GM19467 (cell line): ENCODE data around the gene GPR143.
"Not testable (repeated sequence)": the region's sequence is repeated elsewhere in the genome, so short reads cannot be mapped to it uniquely, and the experiment has no call there.

Experiments used
- ATAC-seq: cut with Tn5 transposase; IDR thresholded peaks from one replicate; pipeline ENCODE4 v1.9.1; 2021; ENCODE audit warnings: mild to moderate bottlenecking, moderate library complexity; ENCODE audit not compliant: unreplicated experiment

GPR143 gene

DNA sequence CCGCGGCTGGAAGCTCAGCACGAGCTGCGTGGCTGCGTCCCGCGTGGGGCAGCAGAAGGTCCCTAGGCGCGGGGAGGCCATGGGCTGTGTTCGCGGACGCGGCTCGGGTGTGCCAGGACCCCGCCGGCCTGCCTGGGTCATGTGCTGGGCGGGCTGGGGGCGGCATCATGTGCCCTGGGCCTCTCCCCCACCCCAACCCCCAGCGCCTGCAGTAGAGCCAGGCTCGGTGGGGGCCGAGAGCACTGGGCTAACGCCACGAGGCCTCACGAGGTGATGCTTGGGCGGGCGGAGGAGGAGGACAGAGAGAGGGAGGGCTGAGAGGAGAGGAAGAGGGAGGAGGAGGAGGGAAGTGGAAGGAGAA lies at the start of gene GPR143:
TSS of gene GPR143 (minus strand) at position 111 of the 361 bp plus-strand sequence. CDS start at position 81, 30 bp downstream.
- no peak for ATAC-seq

DNA sequence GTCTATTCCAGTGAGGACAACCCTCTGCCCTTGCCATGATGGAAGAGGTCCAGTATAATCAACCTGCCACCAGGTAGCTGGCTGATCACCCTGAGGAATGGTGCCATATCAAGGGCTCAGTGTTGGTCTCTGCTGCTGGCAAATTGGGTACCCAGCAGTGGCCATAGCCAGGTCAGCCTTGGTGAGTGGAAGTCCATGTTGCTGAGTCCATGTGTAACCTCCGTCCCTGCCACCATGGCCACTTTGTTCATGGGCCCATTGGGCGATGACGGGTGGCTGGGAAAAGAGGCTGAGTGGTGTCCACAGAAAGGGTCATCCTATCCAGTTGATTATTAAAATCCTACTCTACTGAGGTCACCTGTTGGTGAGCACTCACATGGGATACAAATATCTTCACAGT lies 45.4 kb upstream of the GPR143 start:
- ATAC-seq = not testable (repeated sequence)

DNA sequence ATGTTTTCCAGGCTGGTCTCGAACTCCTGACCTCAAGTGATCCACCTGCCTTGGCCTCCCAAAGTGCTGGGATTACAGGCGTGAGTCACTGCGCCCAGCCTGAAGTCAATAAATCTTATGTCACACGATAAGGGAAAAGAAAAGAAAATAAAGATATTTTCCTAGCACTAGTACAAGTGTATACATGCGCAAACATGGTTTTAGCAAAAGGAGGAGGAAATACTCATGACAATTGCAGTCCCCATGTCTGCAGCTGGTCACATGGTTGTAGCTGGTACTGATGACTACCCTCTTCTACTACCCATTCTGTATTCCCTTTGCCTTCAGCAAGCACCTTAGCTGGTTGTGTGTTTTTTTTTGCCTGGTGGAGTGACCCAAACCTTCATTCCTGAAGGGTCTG lies 44.2 kb upstream of the GPR143 start:
- ATAC-seq = not testable (repeated sequence)

DNA sequence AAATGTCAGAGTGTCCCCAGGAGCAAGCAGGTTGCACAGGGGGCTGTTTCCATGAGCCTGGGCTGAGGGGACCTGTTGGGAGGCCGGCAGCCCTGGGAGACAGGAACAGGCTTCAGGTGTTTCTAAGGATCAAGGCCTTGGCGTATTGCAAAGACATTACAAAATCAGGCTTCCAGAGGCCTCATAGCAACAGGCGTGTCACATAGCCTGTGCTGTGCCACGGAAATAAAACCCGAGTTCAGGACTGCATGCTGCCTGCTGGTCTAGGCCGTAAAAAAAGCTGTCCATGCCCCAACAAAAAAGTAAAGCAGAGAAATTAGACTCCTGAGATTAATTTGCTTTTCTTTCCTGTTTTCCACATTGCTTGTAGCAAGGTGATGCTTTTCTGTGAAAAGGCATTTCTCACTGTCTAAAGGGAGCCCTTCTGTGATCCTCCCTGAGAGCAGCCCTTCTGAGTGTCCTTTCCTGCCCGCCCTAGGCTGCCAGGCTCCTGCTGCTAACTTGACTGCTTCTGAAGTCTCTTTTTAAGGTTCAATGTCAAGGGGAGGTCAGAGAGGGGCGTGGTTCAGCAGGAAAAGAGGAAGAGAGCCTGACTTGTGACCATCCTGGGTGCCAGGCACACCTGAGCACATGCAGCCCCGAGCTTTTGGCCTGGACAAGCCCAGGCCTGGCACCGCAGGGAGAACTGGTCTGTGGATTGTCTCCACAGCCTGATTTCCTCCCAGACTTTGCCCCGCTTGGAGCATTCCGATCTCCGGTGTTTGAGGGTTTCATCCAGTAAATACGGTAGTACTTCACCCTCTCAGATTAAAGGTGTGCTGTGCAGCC lies 41.9 kb upstream of the GPR143 start:
- no peak for ATAC-seq

DNA sequence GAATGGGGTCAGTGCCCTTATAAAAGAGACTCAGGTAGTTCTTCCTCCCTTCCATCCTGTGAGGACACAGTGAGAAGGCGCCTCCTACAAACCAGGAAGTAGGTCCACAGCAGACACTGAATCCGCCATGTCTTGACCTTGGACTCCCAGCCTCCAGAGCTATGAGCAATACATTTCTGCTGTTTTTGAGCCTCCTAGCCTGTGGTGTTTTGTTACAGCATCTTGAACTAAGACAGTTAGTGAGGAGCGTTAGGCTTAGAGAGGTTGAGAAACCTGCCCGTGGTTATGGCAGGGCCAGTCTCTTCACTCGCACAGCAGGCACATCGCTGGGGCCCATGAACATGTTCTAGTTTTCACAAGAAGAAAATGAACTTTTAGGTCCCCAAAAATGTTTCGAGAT lies 40.3 kb upstream of the GPR143 start:
- ATAC-seq = no peak

DNA sequence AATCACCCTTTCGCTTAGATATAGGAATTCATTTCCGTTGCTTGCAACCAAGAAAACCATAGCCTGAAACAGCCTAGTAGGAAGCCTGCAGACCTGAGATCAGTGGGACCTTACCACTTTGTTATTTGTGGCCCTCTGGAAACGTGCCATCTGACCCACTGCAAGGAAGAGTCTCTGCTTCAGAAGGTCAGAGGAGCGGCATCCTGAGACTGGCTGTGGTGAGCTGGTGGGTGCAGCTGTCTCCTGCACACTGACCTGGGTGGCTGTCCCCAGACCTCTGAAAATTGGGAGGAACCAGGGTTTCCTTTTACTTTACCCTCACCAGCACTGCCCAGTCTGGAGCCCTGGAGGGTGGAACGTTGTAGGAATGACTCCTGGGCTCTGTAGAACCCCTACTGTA lies 38.8 kb upstream of the GPR143 start:
- no peak for ATAC-seq

DNA sequence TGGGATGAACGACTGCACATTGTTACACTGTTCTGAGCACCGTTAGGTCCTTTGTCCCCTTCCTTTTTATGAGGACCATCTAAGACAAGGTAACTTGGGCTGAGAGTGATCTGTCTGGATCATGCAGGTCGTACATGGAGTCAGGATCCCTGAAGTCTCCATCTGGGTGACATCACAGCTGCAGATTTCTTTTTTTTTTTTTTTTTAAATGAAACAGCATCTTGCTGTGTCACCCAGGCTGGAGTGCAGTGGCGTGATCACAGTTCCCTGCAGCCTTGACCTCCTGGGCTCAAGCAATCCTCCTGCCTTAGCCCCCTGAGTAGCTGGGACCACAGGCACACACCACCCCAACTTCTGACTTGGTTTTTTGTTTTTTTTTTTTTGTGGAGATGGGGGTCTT lies 37.1 kb upstream of the GPR143 start:
- ATAC-seq = no peak

DNA sequence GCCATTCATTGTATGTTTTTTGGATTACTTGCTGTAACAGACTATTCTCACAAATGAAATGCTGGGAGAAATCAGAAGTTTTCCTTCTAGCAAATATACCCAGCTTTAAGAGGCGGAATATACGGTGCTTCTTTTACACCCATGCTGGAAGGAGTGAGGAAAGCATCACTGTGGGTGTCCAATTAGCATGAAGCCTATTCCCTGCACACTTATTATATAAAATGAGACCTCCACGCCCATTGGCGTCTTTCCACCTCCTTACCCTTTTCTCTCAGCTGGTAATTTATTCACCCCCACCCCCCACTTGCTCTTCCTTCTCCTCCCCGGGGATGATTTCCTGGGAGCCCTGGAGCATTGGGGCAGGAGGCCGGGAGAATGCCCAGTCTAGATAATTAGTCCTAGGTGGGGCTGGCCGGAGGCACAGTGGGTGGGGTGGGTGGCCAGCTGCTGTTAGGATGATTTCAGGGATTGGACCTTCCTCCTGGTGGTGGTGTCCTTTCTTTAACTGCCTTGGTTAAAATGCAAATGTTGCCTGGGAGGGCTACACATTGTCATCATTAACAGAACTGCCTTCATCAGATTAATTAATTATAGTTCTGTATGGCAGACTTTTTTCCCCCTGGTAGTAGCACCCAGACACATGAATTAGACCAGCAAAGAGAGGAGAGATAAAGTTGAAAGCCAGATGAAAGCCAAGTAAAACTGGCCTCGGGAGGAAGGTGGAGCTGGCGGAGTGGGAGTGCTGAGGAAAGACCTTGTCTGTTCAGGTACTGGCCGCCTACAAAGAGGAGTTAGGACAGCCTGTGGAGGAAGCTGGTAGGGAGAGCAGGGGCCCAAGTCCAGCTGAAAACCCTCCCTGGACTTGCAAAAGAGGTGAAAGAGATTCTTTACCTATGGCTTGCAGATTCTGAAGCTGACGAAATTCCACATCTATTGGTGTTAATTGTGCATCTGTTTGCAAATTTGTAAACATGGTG lies 32.0 kb upstream of the GPR143 start:
- ATAC-seq = no peak

DNA sequence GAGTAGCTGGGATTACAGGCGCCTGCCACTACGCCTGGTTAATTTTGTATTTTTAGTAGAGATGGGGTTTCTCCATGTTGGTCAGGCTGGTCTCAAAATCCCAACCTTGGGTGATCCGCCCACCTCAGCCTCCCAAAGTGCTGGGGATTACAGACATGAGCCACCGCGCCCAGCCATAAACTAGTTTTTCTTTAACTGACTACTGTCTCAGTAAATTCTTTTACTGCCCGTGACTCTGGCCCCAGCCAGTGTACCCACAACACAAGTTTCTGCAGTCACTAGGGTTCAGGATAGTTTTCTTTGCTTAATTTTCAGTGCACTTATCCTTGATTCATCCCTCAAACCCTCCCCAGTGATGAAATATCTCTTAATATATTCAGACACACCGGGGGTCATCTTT lies 28.8 kb upstream of the GPR143 start:
- ATAC-seq = no peak

DNA sequence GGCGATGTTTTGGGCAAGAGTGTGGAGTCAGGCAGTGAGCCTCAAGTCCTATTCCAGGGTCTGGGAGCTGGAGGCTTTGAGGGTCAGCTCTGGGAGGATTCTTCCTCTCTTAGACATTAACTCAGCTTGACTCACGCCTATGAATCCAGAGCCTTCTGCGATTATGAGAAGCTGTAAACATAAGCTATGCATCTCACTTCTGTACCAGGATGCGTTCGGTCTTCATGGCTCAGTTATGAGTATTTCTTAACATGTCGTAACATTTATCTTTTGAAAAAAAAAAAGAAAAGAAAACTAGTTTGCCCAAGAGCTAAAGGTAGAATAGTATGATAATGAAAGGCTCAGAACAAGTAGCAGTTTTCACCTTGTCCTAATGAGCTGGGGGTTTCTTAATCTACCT lies 25.2 kb upstream of the GPR143 start:
- no peak for ATAC-seq

DNA sequence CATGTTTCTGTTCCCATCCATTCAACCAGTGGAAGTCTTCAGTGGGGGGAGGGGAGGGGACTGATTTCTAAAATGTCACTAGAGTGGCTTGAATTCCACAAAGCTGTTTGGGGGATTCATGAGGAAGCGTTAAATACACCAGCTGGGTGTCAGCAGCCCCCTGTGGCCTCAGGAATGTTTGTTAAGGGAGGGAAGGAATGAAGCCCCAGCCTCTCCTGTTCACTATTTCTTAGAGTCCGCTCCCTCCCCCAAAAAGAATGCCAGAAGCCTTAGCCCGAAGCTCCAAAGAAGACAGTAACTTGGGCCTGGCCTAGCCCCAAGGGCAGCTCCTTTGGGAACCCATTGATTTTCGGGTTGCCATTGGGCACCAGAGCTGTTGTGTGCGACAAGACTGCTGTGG lies 23.9 kb upstream of the GPR143 start:
- ATAC-seq = no peak

DNA sequence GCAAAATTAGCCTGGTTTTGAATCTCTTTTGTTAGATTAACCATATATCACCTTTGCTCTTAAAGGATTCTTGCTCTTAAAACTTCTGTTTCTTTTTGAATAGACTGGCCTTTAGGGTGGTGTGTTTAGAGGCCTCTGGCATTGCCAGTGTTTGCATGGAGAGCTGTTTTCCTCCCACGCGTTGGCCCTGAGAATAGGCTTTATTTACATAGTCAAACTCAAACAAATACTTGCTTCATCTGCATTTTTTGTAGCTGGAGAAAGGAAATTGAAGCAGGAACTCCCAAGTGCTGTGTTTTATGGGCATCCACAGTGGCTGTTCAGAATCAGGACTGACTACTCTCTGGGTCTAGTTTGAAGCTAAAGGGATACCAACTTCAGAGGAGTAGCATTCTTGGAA lies 23.3 kb upstream of the GPR143 start:
- no peak for ATAC-seq

DNA sequence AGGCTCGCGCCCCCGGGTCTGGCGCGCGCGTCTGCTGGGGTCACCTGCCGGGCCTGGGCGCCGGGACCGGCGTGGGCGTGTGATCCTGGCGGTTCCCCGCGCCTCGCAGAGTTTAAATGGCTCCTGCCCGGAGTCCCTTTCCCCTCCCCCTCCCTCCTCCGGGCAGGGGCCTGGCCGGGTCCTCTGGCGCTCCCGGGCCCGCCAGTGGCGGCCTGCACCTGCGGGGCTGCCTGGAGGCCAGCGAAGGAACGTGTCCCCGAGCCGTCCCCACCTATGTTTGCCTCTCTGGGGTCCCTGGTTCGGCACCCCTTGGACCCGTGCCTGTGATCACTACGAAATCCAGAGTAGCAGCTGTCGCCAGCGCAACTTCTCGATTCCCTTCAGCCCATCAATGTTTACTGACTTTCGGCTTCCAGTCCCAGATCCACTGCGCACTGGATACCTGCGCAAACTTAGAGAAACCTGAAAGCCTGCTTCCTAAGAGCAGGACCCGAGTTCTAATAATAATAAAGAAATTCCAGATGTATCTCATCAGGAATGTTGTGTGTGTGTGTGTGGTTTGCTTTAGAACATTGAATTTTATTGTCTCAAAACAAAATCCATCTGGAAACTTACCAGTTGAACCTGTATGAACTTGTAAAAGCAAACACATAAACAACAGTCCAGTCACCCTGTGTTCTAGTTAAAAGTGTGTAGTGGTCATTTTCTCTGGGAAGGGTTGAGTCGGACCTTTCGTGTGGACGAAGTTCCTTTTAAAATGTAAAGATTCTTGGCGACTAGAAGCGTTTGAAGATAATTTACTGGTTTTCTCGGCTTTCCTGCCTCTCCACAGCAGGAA lies 21.4 kb upstream of the GPR143 start:
- no peak for ATAC-seq

DNA sequence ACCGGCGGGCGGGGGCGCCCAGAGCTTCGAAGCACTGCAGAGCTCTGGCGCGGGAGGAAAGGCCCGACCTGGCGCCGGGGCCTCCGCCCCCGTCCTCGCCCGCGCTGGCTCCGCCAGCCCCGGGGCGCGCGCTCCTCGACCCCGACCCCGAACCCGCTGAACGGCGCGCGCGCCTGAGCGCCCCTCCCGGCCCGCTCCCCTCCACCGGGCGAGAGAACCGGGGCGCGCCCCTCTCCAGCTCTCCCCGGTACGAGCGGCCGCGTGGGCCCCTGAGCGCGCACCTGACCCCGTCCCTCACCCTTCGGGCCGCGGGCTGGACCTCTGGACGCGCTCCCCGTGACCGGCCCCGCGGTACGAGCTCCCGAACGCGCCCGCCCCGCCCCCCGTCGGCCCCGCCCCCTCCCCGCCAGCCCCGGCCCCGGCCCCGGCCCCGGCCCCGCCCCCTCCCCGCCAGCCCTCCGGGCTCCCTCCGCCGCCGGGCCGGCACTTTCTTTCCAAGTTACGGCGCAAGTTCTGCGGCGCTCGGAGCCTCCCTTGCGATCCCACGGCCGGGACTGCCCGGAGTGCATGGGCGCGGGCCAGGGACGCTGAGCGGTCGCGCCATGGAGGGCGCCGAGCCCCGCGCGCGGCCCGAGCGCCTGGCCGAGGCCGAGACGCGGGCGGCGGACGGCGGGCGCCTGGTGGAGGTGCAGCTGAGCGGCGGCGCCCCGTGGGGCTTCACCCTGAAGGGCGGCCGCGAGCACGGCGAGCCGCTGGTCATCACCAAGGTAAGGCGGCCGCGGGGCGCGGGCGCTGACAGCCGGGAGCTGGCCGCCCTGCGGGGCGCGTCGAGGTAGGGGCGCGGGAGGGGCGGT lies 20.5 kb upstream of the GPR143 start, which contains the start of gene SHROOM2:
TSS of gene SHROOM2 (plus strand) at position 486 of the 854 bp plus-strand sequence. CDS start at position 603, 117 bp downstream.
- ATAC-seq = no peak

DNA sequence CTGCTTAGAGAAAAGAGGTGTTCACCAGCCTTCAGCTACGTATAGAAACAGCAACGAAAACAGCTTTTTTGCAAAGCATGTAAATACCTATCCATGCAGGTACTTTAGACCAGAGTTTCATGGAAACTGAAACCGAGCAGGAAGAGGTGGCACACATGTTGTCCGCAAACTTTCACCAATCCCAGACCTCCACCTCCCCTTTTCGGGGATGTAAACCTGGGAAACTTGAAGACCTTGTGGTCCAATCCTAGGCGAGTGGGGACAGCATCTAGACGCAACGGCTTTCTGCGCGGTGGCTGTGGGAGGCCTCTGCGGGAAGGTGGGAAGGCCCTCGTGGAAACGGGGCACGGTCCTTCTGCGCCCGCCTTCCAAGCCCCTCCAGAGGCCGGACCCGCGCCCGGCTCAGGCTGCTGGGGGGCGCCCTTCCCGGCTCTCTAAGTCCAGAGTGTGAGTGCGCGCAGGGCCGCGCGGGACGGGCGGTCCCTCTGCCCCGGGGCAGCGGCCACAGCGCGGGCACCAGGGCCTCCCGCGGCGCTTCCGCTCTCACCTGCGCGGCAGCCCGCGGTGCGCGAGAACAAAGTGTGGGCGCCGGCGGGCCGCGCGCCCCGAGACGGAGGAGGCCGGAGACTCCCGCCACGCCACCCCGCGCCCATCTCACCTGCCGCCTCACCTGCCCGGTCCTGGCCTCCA lies 19.8 kb upstream of the GPR143 start:
- ATAC-seq = no peak

DNA sequence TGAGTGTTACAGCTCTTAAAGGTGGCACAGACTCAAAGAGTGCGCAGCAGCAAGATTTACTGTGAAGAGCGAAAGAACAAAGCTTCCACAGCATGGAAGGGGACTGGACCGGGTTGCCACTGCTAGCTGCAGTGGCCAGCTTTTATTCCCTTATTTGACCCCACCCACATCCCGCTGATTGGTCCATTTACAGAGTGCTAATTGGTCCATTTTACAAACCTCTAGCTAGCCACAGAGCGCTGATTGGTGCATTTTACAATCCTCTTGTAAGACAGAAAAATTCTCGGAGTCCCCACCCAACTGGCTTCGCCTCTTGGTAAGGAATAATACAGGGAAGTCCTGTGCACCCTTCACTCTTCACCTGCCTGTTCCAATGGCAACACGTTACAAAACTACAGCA lies 18.7 kb upstream of the GPR143 start:
- ATAC-seq = no peak

DNA sequence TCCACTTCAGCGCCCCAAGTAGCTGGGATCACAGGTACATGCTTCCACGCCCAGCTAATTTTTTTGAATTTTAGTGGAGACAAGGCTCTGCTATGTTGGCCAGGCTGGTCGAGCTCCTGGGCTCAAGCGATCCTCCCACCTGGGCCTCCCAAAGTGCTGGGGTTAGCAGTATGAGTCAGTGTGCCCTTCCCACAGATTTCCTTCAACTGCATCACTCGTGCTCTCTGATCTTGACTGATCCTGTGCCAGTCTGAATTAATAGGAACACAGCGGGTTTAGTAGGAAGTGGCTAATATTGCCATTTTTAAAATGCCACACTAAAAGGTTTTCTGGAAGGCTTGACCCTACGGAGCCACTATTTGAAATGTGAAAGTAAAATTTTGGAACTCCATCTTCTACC lies 16.3 kb upstream of the GPR143 start:
- no peak for ATAC-seq

DNA sequence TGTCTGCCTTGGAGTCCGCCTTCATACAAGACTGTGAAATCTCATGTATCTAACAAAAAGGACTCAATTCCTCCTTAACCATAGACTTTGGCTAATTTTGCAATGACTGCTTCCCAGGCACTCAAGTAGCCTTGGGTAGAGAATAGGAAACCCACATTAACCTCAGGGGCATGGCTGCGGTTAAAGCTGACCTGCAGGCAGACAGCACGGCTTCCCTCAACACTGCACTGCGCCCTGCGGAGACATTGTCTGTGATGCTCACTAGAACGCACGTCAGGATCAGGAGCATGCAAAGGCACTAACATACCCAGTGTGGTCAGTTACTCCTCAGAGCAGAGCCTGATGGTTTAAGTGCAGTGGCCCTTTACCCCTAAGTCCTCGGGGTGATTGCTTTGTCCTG lies 10.3 kb upstream of the GPR143 start:
- ATAC-seq = no peak

DNA sequence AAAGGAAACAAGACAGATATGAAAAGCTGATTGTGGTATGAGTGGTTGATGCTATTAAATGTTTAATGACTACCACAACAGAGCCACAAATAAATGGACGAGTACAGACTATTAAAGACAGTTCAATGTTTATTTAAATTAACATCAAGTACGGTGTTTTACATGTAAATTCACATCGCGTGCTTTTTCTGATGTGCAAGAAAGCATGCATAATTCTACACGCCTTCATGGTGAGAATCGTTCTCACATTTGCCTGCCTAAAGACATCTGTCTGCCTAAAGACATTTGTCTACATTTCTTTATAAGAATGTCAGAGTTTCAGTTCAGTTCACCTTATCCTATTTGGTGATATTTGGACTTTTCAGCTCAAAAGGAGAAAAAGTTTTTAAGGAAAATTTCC lies 7.3 kb upstream of the GPR143 start:
- no peak for ATAC-seq
